Posterior cingulate gyrus (tissue), 11 donors: ENCODE measurements around the gene GRIA4.

Experiments used
- DNase-seq, 10 donors: peaks; one replicate each; pipeline versions ENCODE4 v3.0.0 to v3.0.0-alpha.2; 2020 to 2021; ENCODE audit warnings: mixed read lengths in 3 of 10
- intact Hi-C: fragments of 100-400 bp; cut with DNase I; formaldehyde crosslinking; loops from one replicate; pipeline ENCODE4 v1.15.1; 2023

GRIA4 gene

GRCh38 chr11:105632316-105632715 lies 22.4 kb downstream of the GRIA4 start:
- intact Hi-C loops, result no loop called here
- DNase-seq, result no peak

- intact Hi-C loops, result no loop called here
- no peak for DNase-seq
Measured at GRCh38 chr11:105635466-105635865, 25.6 kb downstream of the GRIA4 start.

- intact Hi-C loops, result no loop called here
- DNase-seq, result no peak
Measured at GRCh38 chr11:105636496-105636895, 26.6 kb downstream of the GRIA4 start.

- intact Hi-C loops, result no loop called here
- no peak for DNase-seq
Measured at GRCh38 chr11:105639527-105639926, 29.7 kb downstream of the GRIA4 start.

- intact Hi-C loops, result no loop called here
- no peak for DNase-seq
Measured at GRCh38 chr11:105641433-105641832, 31.6 kb downstream of the GRIA4 start.

GRCh38 chr11:105642870-105643269 lies 33.0 kb downstream of the GRIA4 start:
- DNase-seq, result no peak
- intact Hi-C loops, result no loop called here

- DNase-seq, result no peak
- intact Hi-C loops, result no loop called here
Measured at GRCh38 chr11:105644839-105645573, 35.1 kb downstream of the GRIA4 start.

- no peak for DNase-seq
- intact Hi-C loops, result no loop called here
Measured at GRCh38 chr11:105647780-105648179, 37.9 kb downstream of the GRIA4 start.

GRCh38 chr11:105648762-105649161 lies 38.9 kb downstream of the GRIA4 start:
- no peak for DNase-seq
- intact Hi-C loops, result no loop called here

- intact Hi-C loops, result no loop called here
- no peak for DNase-seq
Measured at GRCh38 chr11:105665281-105665680, 55.4 kb downstream of the GRIA4 start.

GRCh38 chr11:105667441-105667840 lies 57.6 kb downstream of the GRIA4 start:
- DNase-seq, result no peak
- intact Hi-C loops, result no loop called here

GRCh38 chr11:105670811-105671210 lies 60.9 kb downstream of the GRIA4 start:
- intact Hi-C loops, result no loop called here
- DNase-seq, result no peak

GRCh38 chr11:105673089-105673488 lies 63.2 kb downstream of the GRIA4 start:
- peak in 1 of 10 donors; percentile 15 for DNase-seq
- intact Hi-C loops, result no loop called here

GRCh38 chr11:105689631-105690030 lies 79.8 kb downstream of the GRIA4 start:
- intact Hi-C loops, result no loop called here
- DNase-seq, result no peak

- intact Hi-C loops, result no loop called here
- no peak for DNase-seq
Measured at GRCh38 chr11:105690467-105690866, 80.6 kb downstream of the GRIA4 start.

- intact Hi-C loops, result no loop called here
- DNase-seq, result no peak
Measured at GRCh38 chr11:105693075-105693759, 83.3 kb downstream of the GRIA4 start.

- DNase-seq, result no peak
- intact Hi-C loops, result no loop called here
Measured at GRCh38 chr11:105696000-105696399, 86.1 kb downstream of the GRIA4 start.

GRCh38 chr11:105697291-105697690 lies 87.4 kb downstream of the GRIA4 start:
- intact Hi-C loops, result no loop called here
- no peak for DNase-seq

GRCh38 chr11:105699203-105699602 lies 89.3 kb downstream of the GRIA4 start:
- no peak for DNase-seq
- intact Hi-C loops, result no loop called here

GRCh38 chr11:105700271-105700670 lies 90.4 kb downstream of the GRIA4 start:
- DNase-seq, result no peak
- intact Hi-C loops, result no loop called here

GRCh38 chr11:105701098-105701497 lies 91.2 kb downstream of the GRIA4 start:
- DNase-seq, result no peak
- intact Hi-C loops, result no loop called here
